Left renal cortex interstitium (tissue), 4 donors: ENCODE results near the gene RAB18. TPM values are rescaled to one million over a fixed set of nuclear protein-coding genes. Genes with fewer than 3 reads are reported as not detected.
"Not testable (repeated sequence)": the region's sequence is repeated elsewhere in the genome, so short reads cannot be mapped to it uniquely, and the experiment has no call there.

Experiments used
- DNase-seq, 4 donors: peaks; one replicate each; pipeline ENCODE4 v3.0.0-alpha.2; 2013; ENCODE audit warnings: low read depth in 4 of 4, low spot score in 2 of 4, missing footprints in 1 of 4
- polyA plus RNA-seq, 4 donors: library from polyadenylated mRNA; unstranded; fragments of 120-200 nt; gene quantifications; one replicate each; pipeline ENCODE4 v1.2.1, GENCODE V29; 2013; ENCODE audit not compliant: insufficient read length in 4 of 4

RAB18 gene
- polyA plus RNA-seq, 4 donors = 101 to 146 (median 123) TPM

GRCh38 chr10:27541796-27542729 lies 38.0 kb downstream of the RAB18 start:
- DNase-seq = no peak

- no peak for DNase-seq
Observed at GRCh38 chr10:27542812-27543211, 38.7 kb downstream of the RAB18 start.

GRCh38 chr10:27547047-27547446 lies 42.9 kb downstream of the RAB18 start:
- no peak for DNase-seq

GRCh38 chr10:27547482-27547881 lies 43.4 kb downstream of the RAB18 start:
- DNase-seq = no peak

- no peak for DNase-seq
Observed at GRCh38 chr10:27550823-27551222, 46.7 kb downstream of the RAB18 start.

- peak in 2 of 4 donors; percentile 24 to 49 for DNase-seq
Observed at GRCh38 chr10:27558612-27559020, 54.5 kb downstream of the RAB18 start.

- no peak for DNase-seq
Observed at GRCh38 chr10:27561334-27561733, 57.2 kb downstream of the RAB18 start.

GRCh38 chr10:27564398-27564797 lies 60.3 kb downstream of the RAB18 start:
- DNase-seq = no peak

- DNase-seq = no peak
Observed at GRCh38 chr10:27564880-27565279, 60.8 kb downstream of the RAB18 start.

- no peak for DNase-seq
Observed at GRCh38 chr10:27568196-27569175, 64.4 kb downstream of the RAB18 start.

- no peak for DNase-seq
Observed at GRCh38 chr10:27569946-27570345, 65.8 kb downstream of the RAB18 start.

GRCh38 chr10:27577038-27577437 lies 72.9 kb downstream of the RAB18 start:
- DNase-seq = not testable (repeated sequence)

- no peak for DNase-seq
Observed at GRCh38 chr10:27578316-27578715, 74.2 kb downstream of the RAB18 start.

GRCh38 chr10:27581225-27581624 lies 77.1 kb downstream of the RAB18 start:
- DNase-seq = no peak

- DNase-seq = no peak
Observed at GRCh38 chr10:27584302-27584701, 80.2 kb downstream of the RAB18 start.

Other genes with a start within 250 kb of the RAB18 start
- gene MKX, start 241.5 kb downstream of the RAB18 start, polyA plus RNA-seq = under 1 TPM; 0.12 to 0.21 (median 0.17) TPM